HFFc6 (cell line): ENCODE data around the gene PRM1. TPM values are rescaled to one million over a fixed set of nuclear protein-coding genes. Genes with fewer than 3 reads are reported as not detected.

Experiments
- DNase-seq: peaks from one replicate; pipeline ENCODE4 v3.0.0-alpha.2; 2018
- H3K27ac Mint-ChIP-seq: 2 replicates; pipeline ENCODE4 v1.8.0; 2020; ENCODE audit warnings: mild to moderate bottlenecking, mixed read lengths
- H3K27me3 Mint-ChIP-seq: 2 replicates; pipeline ENCODE4 v1.8.0; 2021; ENCODE audit warnings: mild to moderate bottlenecking, moderate library complexity, mixed read lengths; ENCODE audit not compliant: insufficient read depth
- H3K36me3 Mint-ChIP-seq: 2 replicates; pipeline ENCODE4 v1.8.0; 2021; ENCODE audit warnings: low read depth, mixed read lengths
- H3K4me1 Mint-ChIP-seq: 2 replicates; pipeline ENCODE4 v1.8.0; 2020; ENCODE audit warnings: low read depth, mixed read lengths
- H3K4me3 Mint-ChIP-seq: 2 replicates; pipeline ENCODE4 v1.8.0; 2020; ENCODE audit warnings: mild to moderate bottlenecking, moderate library complexity, mixed read lengths
- H3K9me3 Mint-ChIP-seq: 2 replicates; pipeline ENCODE4 v1.8.0; 2020; ENCODE audit warnings: mild to moderate bottlenecking, mixed read lengths
- total RNA-seq, 6 experiments: library from RNA; stranded (reverse); fragmentation: NEBNext Ultra II Directional; extraction: Animal tissue kit (Norgen Biotek cat#: 25700); gene quantifications; 2 replicates in 1 of 6; 3 replicates in 5 of 6; pipeline ENCODE4 v1.2.3, GENCODE V29; 2021
- TF ChIP-seq, protein P1 (sequence below): fragments of 200-600 bp; sonication (generic); IDR thresholded peaks from 2 replicates; pipeline ENCODE4 v1.5.0; 2021; ENCODE audit warnings: antibody characterized with exemption, mild to moderate bottlenecking

The PRM1 gene
- total RNA-seq, 6 experiments from 2014 or later, result not detected

DNA sequence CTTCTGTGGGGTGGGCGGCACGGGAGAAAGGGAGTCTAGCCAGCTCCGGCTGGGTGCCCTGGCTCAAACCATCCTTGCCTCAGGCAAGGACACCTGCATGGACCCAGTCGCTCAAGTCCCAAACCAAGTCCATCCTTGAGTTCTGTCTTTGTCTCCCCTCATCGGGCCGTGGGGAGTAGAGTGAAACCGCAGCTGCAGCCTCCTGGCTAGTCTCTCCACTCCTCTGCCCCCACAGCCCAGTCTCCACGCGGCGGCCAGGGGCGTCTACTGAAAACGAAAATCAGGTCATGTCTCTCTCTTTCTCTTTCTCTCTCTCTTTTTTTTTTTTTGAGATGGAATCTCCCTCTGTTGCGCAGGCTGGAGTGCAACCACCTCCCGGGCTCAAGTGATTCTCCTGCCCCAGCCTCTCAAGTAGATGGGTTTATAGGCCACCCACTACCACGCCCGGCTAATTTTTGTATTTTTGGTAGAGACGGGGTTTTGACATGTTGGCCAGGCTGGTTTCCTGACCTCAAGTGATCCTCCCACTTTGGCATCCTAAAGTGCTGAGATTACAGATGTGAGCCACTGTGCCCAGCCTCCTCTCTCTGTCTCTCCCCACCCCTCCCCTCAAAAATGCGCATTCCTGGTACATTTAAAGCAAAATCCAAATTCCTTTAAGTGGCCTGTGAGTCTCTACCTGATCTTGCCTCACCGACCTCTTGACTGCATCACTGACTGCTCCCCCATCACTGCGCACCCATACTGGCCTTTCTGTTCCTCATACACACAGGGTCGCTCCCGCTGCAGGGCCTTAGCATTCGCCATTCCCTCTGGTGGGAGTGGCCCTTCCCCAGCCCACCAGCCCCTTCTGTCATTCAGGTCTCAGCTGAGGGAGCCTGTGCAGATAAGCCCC, 46.4 kb upstream of the PRM1 start:
- Mint-ChIP-seq H3K4me3 (no peak overlapping the region), H3K27ac (no peak overlapping the region; the same call in 1 of the 2 replicates)
- TF ChIP-seq, protein P1, sequence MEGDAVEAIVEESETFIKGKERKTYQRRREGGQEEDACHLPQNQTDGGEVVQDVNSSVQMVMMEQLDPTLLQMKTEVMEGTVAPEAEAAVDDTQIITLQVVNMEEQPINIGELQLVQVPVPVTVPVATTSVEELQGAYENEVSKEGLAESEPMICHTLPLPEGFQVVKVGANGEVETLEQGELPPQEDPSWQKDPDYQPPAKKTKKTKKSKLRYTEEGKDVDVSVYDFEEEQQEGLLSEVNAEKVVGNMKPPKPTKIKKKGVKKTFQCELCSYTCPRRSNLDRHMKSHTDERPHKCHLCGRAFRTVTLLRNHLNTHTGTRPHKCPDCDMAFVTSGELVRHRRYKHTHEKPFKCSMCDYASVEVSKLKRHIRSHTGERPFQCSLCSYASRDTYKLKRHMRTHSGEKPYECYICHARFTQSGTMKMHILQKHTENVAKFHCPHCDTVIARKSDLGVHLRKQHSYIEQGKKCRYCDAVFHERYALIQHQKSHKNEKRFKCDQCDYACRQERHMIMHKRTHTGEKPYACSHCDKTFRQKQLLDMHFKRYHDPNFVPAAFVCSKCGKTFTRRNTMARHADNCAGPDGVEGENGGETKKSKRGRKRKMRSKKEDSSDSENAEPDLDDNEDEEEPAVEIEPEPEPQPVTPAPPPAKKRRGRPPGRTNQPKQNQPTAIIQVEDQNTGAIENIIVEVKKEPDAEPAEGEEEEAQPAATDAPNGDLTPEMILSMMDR, result no peak

DNA sequence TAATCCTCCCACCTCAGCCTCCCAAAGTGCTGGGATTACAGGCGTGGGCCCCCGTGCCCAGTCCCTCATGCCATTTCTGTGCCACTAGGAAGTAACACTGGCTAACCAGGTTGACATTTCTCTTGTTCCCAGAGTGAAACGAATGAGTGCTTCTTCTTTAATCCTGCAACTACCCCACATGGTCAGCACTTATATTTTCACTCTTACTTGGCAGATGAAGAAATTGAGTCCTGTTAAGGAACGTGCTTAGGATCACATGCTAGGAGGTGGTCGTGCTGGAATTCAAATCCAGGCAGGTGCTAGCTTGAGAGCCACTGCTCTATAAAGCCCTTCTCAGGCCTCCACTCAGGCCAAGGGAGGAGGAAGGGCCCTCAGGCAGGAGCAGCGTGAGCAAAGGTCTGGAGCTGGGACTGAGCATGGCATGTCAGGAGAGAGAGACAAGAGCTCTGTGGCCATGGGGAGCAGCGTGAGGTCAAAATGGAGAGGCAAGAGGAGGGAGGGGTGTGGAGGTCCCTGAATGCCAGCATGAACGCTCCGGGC, 45.7 kb upstream of the PRM1 start:
- Mint-ChIP-seq H3K36me3 (no peaks in the 10 kb centered on the region), H3K4me3 (no peak overlapping the region), H3K4me1 (peaks cover 34% of the 10 kb centered on the region), H3K9me3 (no peaks in the 10 kb centered on the region), H3K27me3 (peaks cover 3% of the 10 kb centered on the region; the same call in 1 of the 2 replicates), H3K27ac (no peak overlapping the region)
- TF ChIP-seq, protein P1, result no peak
- no peak for DNase-seq

More for the DNA sequence above, 46.4 kb upstream of the PRM1 start:
- no peaks in the 10 kb centered on the region for H3K9me3 Mint-ChIP-seq
- no peaks in the 10 kb centered on the region for H3K36me3 Mint-ChIP-seq
- no peak for DNase-seq
- H3K27me3 Mint-ChIP-seq, result peaks cover 3% of the 10 kb centered on the region; the same call in 1 of the 2 replicates
- peaks cover 34% of the 10 kb centered on the region for H3K4me1 Mint-ChIP-seq

DNA sequence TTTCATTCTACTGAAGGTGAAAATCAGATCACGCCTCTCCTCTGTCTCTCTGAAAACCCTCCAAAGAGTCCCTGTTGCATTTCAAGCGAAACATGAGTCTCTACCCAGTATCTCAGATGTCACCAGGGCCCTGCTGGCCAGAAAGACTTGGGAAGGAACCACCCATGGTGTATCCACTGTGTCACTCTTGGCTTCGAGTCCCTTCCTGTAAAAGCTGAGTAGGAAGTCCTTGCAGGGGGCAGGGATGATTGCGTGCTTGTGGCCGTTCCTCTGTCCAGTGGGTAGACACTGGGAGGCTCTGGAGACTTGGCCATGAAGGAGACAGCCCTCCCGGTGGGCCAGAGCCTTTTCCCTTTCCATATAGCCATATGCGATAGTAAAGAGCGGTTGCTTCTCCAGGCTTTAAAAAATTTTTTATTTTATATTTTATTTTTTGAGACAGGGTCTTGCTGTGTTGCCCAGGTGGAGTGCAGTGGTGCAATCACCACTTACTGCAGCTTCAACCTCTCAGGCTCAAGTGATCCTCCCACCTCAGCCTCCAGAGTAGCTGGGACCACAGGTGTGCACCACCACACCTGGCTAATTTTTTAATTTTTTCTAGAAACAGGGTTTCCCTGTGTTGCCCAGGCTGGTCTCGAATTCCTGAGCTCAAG, 45.1 kb upstream of the PRM1 start:
- Mint-ChIP-seq H3K4me3 (no peak overlapping the region), H3K9me3 (no peaks in the 10 kb centered on the region), H3K4me1 (peaks cover 34% of the 10 kb centered on the region), H3K36me3 (no peaks in the 10 kb centered on the region), H3K27me3 (peaks cover 3% of the 10 kb centered on the region; the same call in 1 of the 2 replicates), H3K27ac (no peak overlapping the region)
- DNase-seq, result no peak
- TF ChIP-seq, protein P1, result no peak

DNA sequence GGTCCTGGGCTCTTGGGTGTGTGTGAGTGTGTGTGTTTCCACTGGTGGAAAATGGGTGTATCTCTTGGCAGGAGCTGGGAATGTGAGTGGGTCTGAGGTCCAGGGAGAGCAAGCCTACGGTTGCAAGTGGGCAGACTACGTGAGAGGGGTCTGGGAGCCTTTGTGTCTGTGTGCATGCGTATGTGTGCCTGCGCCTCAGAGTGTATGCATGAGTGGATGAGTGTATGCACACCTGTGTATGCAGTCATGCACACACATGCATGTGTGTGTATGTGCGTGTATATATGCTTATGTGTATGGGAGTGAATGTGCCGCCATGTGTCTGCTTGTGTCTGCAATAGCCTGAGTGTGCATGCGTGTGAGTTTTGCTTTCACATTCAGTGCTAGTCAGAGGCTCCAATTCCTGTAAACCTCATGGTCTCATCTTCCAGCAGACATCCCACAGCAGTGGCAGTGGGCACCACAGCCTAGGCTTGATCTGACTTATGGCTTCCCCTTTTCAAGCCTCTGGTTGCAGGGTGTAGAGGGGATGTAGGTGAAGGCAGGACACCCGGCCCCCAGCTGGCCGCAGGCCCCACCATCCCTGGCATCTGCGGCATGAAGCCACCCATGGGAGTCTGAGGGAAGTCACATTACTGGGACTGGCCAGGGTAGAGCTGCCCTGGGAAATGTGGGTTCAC, 44.4 kb upstream of the PRM1 start:
- Mint-ChIP-seq H3K27ac (no peak overlapping the region), H3K4me3 (no peak overlapping the region), H3K4me1 (peaks cover 31% of the 10 kb centered on the region), H3K36me3 (no peaks in the 10 kb centered on the region), H3K9me3 (no peaks in the 10 kb centered on the region), H3K27me3 (peaks cover 3% of the 10 kb centered on the region; the same call in 1 of the 2 replicates)
- DNase-seq, result no peak
- TF ChIP-seq, protein P1, result no peak

DNA sequence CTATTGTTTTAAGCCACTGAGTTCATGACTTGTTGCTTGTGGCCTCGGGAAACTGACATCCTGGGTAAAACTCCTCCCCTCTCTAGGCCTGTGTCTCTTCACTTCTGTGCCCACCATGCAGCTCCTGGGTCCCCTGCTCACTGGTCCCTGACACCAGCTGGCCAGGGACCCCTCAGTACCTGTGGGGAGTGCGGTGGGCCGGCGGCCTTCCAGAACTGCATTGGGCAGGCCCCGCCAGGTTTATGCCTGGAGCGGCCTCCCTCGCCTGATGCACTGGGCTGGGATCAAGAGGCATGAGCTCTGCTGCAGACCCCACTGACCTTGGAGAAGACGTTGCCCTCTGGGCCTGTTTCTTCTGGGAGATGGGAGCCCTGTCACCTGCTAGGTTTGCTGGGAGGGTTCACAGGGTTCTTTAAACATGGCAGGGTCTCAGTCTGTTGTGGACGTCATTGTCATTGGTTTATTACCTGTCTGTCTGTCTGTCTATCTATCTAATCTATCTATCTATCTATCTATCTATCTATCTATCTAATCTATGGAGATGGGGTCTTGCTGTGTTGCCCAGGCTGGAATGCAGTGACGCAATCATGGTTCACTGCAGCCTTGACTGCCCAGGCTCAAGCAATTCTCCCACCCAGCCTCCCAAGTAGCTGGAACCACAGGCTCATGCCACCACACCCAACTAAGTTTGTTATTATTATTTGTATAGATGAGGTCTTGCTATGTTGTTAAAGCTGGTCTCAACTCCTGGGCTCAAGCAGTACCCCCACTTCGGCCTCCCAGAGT, 42.6 kb upstream of the PRM1 start:
- peaks cover 19% of the 10 kb centered on the region for H3K4me1 Mint-ChIP-seq
- no peak overlapping the region for H3K4me3 Mint-ChIP-seq
- H3K27me3 Mint-ChIP-seq, result peaks cover 3% of the 10 kb centered on the region; the same call in 1 of the 2 replicates
- H3K36me3 Mint-ChIP-seq, result no peaks in the 10 kb centered on the region
- no peak overlapping the region for H3K27ac Mint-ChIP-seq
- TF ChIP-seq, protein P1, result no peak
- DNase-seq, result no peak
- H3K9me3 Mint-ChIP-seq, result no peaks in the 10 kb centered on the region
